T-helper 2 cell treated with Interferon-gamma antibody and Interleukin-4, amounts not matched to agents 5 μg/mL and 100 μg/mL, for 36 hours (primary cell): ENCODE measurements around the gene BIK.

Experiments used
- DNase-seq: peaks from one replicate; pipeline ENCODE4 v3.0.0; 2021; ENCODE audit warnings: low spot score
- H3K27ac Mint-ChIP-seq: one replicate; pipeline ENCODE4 v1.8.0; 2021; ENCODE audit warnings: mild to moderate bottlenecking, mixed read lengths
- H3K27me3 Mint-ChIP-seq: one replicate; pipeline ENCODE4 v1.8.0; 2021; ENCODE audit warnings: low read depth, mixed read lengths
- H3K36me3 Mint-ChIP-seq: one replicate; pipeline ENCODE4 v1.8.0; 2021; ENCODE audit warnings: low read depth, mixed read lengths
- H3K4me1 Mint-ChIP-seq: one replicate; pipeline ENCODE4 v1.8.0; 2021; ENCODE audit warnings: low read depth, mixed read lengths
- H3K4me3 Mint-ChIP-seq: one replicate; pipeline ENCODE4 v1.8.0; 2022; ENCODE audit warnings: mild to moderate bottlenecking, moderate library complexity, mixed read lengths
- H3K9me3 Mint-ChIP-seq: one replicate; pipeline ENCODE4 v1.8.0; 2021; ENCODE audit warnings: mixed read lengths

BIK gene

DNA sequence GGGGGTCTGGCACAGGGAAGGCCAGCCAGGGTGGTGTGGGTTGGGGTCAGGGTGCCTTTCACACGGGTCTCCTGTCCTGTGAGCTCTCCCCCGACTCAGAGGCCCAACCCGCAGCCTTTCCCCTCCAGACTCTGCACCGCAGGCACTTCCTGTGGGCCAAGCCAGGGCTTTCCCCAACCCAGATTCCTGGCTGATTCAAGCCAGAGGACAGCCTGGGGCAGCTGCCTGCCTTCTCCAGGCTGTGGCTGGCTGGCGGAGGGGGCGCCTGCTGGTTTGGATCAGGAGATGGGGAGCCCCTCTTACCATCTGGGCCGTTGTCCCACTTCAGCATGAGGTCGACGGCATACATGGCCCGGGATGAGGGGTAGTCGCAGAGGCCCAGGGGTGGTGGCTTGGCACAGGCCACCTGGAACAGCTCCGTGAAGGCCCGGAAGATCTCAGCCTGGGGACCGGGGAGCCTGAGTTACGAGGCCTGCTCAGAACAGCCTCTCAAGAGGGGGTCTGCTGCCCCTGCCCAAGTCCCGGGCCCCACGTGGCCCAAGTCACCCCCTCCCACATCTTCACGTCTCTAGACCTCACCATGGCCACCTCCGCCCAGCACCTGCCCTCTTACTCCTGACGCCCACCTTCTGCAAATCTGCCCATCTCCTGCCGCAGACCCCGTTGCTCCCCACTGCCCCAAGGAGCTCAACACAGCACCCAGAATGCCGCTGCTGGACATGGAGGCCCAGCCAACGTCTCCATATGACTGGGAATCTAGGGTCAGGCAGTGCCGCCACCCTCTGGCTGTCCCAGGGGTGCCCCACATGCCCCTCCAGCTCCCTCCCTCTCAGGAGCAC is 58.1 kb downstream of the BIK start:
- peaks cover 26% of the 10 kb centered on the region for H3K36me3 Mint-ChIP-seq
- H3K9me3 Mint-ChIP-seq: no peaks in the 10 kb centered on the region
- no peak overlapping the region for H3K4me3 Mint-ChIP-seq
- no peaks in the 10 kb centered on the region for H3K4me1 Mint-ChIP-seq
- no peak for DNase-seq
- peak overlapping the region; percentile 20 for H3K27ac Mint-ChIP-seq
- H3K27me3 Mint-ChIP-seq: no peaks in the 10 kb centered on the region

DNA sequence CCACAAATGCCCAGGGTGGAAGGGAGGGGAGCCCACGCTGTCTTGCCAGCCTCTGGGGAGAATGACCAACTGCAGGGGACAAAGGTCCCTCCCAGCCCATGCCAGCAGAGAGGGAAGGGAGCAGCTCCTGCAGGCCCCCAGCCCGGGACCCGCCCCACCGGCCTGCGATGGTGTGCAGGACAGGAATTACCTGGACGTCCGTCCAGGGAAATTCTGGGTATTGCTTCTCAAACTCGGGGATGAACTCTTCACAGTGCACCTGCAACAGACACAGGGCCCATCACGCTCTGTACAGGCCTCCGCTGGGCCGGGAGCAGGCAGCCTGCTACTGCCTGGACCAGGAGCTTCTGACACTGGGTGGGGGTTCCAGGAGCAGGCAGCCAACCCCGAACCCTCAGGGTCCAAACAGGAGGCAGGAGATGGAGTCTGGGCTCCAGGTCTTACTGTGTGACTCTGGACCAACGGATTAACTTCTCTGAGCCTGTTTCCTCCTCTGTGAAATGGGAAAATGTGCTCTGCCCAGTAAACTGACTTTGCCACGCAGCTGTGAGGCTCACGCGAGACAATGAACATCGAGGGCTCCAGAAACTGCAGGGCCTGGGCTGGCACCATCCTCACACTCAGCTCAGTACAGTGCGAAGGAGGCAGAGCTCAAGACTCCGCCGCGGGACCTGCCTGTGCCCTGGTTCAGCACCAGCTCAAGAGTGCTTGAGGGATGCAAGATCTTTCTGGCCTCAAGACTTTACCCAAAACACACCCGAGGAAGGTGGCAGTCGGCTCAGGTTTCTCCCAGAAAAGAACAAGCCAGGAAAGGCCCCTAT is 59.0 kb downstream of the BIK start:
- no peak overlapping the region for H3K4me3 Mint-ChIP-seq
- no peaks in the 10 kb centered on the region for H3K9me3 Mint-ChIP-seq
- H3K36me3 Mint-ChIP-seq: peaks cover 24% of the 10 kb centered on the region
- H3K27ac Mint-ChIP-seq: no peak overlapping the region
- H3K27me3 Mint-ChIP-seq: no peaks in the 10 kb centered on the region
- no peak for DNase-seq
- no peaks in the 10 kb centered on the region for H3K4me1 Mint-ChIP-seq

DNA sequence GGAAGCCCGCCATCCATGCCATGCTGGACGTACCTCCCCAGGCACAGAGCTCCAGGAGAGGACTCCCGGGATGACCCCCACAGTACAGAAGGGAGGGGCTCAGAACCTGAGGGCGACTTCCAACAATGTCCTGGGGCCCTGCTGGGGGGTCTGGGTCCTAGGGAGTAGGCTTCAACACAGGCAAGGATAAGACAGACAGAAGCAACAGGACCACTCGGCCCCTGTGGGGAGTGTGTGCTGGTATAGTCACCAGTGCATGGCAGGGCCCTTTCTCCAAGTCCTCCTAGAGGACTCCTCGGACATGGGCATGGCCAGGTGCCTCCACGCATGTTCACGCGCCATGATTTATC is 59.6 kb downstream of the BIK start:
- H3K27ac Mint-ChIP-seq: no peak overlapping the region
- H3K4me1 Mint-ChIP-seq: no peaks in the 10 kb centered on the region
- H3K4me3 Mint-ChIP-seq: no peak overlapping the region
- peaks cover 24% of the 10 kb centered on the region for H3K36me3 Mint-ChIP-seq
- no peak for DNase-seq
- no peaks in the 10 kb centered on the region for H3K9me3 Mint-ChIP-seq
- H3K27me3 Mint-ChIP-seq: no peaks in the 10 kb centered on the region

DNA sequence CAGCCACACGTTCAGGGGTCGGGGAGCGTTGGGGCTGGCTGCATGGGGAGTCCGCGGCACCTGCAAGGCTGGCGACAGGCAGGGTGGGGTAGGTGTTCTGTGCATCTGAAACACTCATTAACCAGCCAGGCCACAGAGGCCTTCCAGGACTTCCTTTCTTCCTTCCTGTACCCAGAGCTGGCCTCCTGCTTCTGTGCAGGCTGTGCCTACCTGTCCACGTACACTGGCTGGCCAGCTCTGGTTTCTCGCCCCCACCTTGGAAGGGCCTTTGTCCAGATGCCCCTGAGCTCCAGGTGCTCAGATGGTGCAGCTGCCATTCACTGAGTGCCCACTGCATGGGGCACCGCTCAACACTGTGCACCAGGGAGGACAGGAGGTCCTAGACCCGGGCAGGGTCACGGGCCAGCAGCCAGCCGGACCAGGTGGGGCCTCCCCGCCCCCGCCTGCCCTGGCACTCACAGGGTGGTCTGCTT is 60.5 kb downstream of the BIK start:
- H3K4me3 Mint-ChIP-seq: no peak overlapping the region
- H3K36me3 Mint-ChIP-seq: peaks cover 25% of the 10 kb centered on the region
- H3K27ac Mint-ChIP-seq: no peak overlapping the region
- no peaks in the 10 kb centered on the region for H3K9me3 Mint-ChIP-seq
- no peaks in the 10 kb centered on the region for H3K4me1 Mint-ChIP-seq
- no peaks in the 10 kb centered on the region for H3K27me3 Mint-ChIP-seq
- no peak for DNase-seq

DNA sequence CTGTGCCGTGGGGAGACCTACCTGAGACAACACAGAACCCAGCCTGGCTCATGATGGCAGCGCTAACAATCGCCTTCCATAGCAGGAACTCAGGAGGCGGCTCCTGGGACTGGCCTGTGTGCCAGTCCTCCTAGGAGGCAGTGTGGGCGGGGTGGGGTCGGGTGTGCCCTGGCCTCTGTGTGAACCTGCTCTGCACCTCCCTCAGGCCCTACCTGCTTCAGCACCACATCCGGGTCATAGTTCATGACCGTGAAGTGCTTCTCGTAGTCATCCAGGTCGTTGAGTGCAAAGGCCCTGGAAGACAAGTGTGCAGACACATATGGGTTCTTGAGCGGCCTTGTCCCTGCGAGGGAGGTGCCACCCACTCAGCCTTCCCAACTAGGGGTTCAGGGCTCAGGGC is 61.1 kb downstream of the BIK start:
- H3K4me1 Mint-ChIP-seq: no peaks in the 10 kb centered on the region
- no peak for DNase-seq
- H3K27ac Mint-ChIP-seq: no peak overlapping the region
- H3K9me3 Mint-ChIP-seq: no peaks in the 10 kb centered on the region
- peaks cover 27% of the 10 kb centered on the region for H3K36me3 Mint-ChIP-seq
- no peaks in the 10 kb centered on the region for H3K27me3 Mint-ChIP-seq
- no peak overlapping the region for H3K4me3 Mint-ChIP-seq

DNA sequence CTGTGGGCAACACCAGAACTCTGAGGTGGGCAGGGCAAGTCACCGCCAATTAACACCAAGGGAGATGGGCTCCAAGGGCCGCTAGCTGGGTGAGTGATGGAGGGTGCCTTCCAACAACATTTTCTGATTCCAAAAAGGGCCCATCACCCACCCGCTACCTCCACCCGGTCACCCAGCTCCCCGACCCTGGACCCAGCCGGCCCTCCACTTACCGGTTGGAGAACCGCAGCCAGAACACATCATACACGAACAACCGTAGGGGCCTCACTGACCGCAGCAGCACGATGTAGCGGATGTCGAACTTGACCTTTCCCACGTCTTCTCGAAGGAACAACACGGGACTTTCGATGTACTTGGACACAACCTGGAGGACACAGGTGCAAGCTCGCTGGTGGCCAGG is 61.6 kb downstream of the BIK start:
- Mint-ChIP-seq H3K4me1 (no peaks in the 10 kb centered on the region), H3K4me3 (no peak overlapping the region), H3K9me3 (no peaks in the 10 kb centered on the region), H3K36me3 (peaks cover 27% of the 10 kb centered on the region), H3K27me3 (no peaks in the 10 kb centered on the region), H3K27ac (no peak overlapping the region)
- DNase-seq: no peak

DNA sequence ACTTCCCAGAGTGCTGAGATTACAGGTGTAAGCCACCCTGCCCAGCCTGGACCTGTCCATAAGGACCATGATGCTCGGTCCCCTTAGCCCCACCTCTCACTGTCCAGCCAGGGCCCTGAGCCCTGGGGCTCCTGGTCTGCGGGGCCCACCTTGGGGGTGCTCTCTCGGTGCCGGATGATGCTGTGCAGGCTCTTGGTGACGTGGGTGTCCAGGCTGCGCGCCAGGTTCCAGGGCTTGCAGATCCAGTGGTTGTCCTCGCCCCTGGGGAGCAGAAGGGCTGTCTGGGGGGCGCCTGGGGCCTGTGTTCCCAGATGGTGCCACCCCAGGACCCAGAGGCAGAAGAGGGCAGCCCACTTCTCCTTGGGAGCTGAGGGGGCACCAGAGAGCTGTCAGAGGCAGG is 63.0 kb downstream of the BIK start:
- Mint-ChIP-seq H3K27me3 (no peaks in the 10 kb centered on the region), H3K36me3 (peaks cover 25% of the 10 kb centered on the region), H3K9me3 (no peaks in the 10 kb centered on the region), H3K4me1 (no peaks in the 10 kb centered on the region), H3K4me3 (no peak overlapping the region), H3K27ac (no peak overlapping the region)
- DNase-seq: no peak

DNA sequence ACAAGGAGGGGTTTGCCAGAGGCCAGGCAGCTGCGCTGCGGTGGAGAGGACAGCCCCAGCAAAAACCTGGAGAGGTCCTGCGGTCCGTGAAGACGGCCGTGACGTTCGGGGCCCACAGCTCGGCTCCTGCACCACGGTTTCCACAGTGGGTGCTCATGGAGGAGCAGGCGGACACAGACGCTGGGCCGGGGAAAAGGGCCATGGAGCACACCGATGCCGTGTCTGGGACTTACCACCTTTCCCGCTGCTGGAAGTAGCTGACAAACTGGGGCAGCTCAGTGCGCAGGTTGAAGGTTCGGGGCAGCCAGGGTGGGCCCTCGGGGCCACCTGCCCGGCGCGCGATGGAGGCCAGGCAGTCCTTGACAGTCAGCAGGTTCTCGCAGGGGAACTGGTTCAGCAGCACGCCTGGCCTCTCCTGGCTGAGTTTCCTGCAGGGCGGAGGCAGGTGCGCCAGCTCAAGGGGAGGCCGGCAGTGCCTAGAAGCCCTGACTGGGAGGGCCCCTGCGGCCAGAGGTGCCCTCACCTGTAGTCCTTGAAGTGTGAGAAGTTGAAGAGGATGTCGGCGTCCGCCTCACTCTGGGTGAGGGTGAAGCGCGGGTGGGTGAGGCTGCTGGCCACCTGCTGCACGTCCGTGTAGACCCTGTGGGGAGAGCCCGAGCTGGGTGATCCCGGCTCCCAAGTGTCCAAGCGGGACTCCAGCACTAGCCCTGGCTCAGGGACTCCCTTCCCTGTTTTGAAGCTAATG is 63.6 kb downstream of the BIK start:
- H3K27me3 Mint-ChIP-seq: no peaks in the 10 kb centered on the region
- no peaks in the 10 kb centered on the region for H3K9me3 Mint-ChIP-seq
- peaks cover 27% of the 10 kb centered on the region for H3K36me3 Mint-ChIP-seq
- no peak overlapping the region for H3K4me3 Mint-ChIP-seq
- no peaks in the 10 kb centered on the region for H3K4me1 Mint-ChIP-seq
- H3K27ac Mint-ChIP-seq: no peak overlapping the region
- no peak for DNase-seq

DNA sequence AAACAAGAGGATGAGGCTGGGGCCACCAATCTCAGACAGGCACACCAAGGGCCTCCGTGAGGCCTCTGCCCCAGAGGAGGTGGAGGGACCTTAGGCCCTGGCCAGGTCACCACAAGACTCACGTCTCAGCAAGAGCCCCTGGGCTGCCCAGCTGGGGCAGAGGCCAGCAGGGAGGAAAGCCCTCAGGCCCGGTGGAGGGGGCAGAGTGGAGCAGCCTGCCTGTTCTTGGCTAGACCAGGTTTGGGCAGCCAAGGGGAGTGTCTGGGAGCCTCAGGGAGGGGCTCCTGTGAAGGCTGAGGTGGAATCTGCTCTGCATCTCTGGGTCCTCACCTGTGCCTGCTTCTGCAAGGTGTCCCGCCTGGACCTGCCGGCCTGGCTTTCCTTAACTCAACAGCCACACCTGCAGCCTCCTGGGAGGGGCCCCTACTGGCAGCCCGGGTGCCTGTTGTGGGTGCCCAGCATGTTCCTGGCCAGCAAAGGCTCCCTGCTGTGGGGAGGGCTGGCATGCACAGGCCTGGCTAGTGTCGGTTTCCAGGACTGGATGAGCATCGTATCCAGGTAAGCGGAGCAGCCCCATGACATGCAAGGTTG is 64.5 kb downstream of the BIK start:
- H3K9me3 Mint-ChIP-seq: no peaks in the 10 kb centered on the region
- no peaks in the 10 kb centered on the region for H3K27me3 Mint-ChIP-seq
- no peak for DNase-seq
- no peak overlapping the region for H3K4me3 Mint-ChIP-seq
- H3K4me1 Mint-ChIP-seq: no peaks in the 10 kb centered on the region
- H3K27ac Mint-ChIP-seq: no peak overlapping the region
- peaks cover 35% of the 10 kb centered on the region for H3K36me3 Mint-ChIP-seq

DNA sequence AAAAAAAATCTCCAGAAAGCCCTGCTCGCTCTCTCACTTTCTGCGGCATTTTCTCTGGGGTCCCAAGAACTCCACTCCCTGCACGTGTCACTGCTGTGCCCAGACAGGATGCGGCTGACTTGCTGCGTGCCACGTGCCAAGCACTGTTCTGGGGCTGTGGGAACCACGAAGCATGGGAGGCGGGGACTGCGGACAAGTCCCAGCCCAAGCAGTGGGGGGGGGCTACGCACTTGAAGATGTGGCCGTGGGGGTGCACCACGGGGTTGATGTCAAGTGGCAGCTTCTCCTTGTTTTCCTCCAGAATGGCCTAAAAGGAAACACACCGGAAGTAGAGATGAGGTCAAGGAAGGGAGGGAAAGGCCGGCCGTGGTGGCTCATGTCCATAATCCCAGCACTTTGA is 65.5 kb downstream of the BIK start:
- Mint-ChIP-seq H3K4me1 (no peaks in the 10 kb centered on the region), H3K4me3 (no peak overlapping the region), H3K27me3 (no peaks in the 10 kb centered on the region)

DNA sequence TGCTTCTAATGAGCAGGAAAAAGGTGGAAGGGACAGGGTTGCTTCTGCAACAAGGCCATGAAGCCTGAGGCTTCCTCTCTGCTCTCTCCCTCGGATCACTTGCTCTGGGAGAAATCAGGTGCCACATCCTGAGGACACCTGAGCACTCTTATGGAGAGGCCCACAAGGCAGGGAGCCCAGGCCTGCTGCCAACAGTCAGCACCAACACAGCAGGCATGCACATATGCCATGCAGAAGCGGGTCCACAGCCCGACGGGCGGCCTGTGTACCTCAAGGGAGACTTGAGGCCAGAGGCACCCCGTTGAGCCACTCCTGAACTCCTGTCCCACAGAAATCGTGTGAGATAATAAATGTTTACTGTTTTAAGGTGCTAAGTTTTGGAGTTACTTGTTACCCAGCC is 66.9 kb downstream of the BIK start:
- no peaks in the 10 kb centered on the region for H3K27me3 Mint-ChIP-seq
- H3K27ac Mint-ChIP-seq: no peak overlapping the region
- H3K36me3 Mint-ChIP-seq: peaks cover 27% of the 10 kb centered on the region
- DNase-seq: no peak
- no peak overlapping the region for H3K4me3 Mint-ChIP-seq
- no peaks in the 10 kb centered on the region for H3K9me3 Mint-ChIP-seq
- peaks cover 2% of the 10 kb centered on the region for H3K4me1 Mint-ChIP-seq

More for the DNA sequence above, 65.5 kb downstream of the BIK start:
- no peak for DNase-seq
- H3K27ac Mint-ChIP-seq: no peak overlapping the region
- peaks cover 31% of the 10 kb centered on the region for H3K36me3 Mint-ChIP-seq
- no peaks in the 10 kb centered on the region for H3K9me3 Mint-ChIP-seq
